GOT3 (cell line): ENCODE data around the gene UBTD1.
A peak's percentile ranks its signal among the peaks of the same experiment; 100 is the strongest.
"Not testable (repeated sequence)": the region's sequence is repeated elsewhere in the genome, so short reads cannot be mapped to it uniquely, and the experiment has no call there.

Source experiments
- DNase-seq: peaks from one replicate; lab custom pipeline; 2025; ENCODE audit warnings: mixed read lengths; lab: John Stamatoyannopoulos, UW

UBTD1 gene

GRCh38 chr10:97538839-97539238, 40.1 kb downstream of the UBTD1 start:
- DNase-seq = no peak

GRCh38 chr10:97539523-97540200, 40.9 kb downstream of the UBTD1 start:
- no peak for DNase-seq

GRCh38 chr10:97540669-97541500, 42.2 kb downstream of the UBTD1 start:
- DNase-seq = no peak

- DNase-seq = peak; percentile 46
These were observed 43.7 kb downstream of the UBTD1 start for GRCh38 chr10:97542169-97543024.

- DNase-seq = peak; percentile 43
These were observed 44.4 kb downstream of the UBTD1 start for GRCh38 chr10:97543025-97543546.

- no peak for DNase-seq
These were observed 47.9 kb downstream of the UBTD1 start for GRCh38 chr10:97546456-97547270.

- no peak for DNase-seq
These were observed 48.5 kb downstream of the UBTD1 start for GRCh38 chr10:97547271-97547600.

GRCh38 chr10:97547962-97548361, 49.2 kb downstream of the UBTD1 start:
- no peak for DNase-seq

GRCh38 chr10:97548828-97549455, 50.2 kb downstream of the UBTD1 start:
- no peak for DNase-seq

- no peak for DNase-seq
These were observed 51.0 kb downstream of the UBTD1 start for GRCh38 chr10:97549587-97550322.

- DNase-seq = no peak
These were observed 51.8 kb downstream of the UBTD1 start for GRCh38 chr10:97550336-97551149.

- no peak for DNase-seq
These were observed 52.5 kb downstream of the UBTD1 start for GRCh38 chr10:97551271-97551670.

- DNase-seq = no peak
These were observed 54.9 kb downstream of the UBTD1 start for GRCh38 chr10:97553575-97554031.

- DNase-seq = not testable (repeated sequence)
These were observed 55.6 kb downstream of the UBTD1 start for GRCh38 chr10:97554336-97554735.

- DNase-seq = not testable (repeated sequence)
These were observed 56.8 kb downstream of the UBTD1 start for GRCh38 chr10:97555541-97555940.

GRCh38 chr10:97560731-97561381, 62.1 kb downstream of the UBTD1 start:
- not testable (repeated sequence) for DNase-seq

GRCh38 chr10:97561386-97562077, 62.8 kb downstream of the UBTD1 start:
- not testable (repeated sequence) for DNase-seq

GRCh38 chr10:97562329-97562728, 63.6 kb downstream of the UBTD1 start:
- not testable (repeated sequence) for DNase-seq
